Measurements from ENCODE around the gene LTF.

GRCh38 chr3:46492890-46493547, 28.3 kb upstream of the LTF start:
- TF ChIP-seq CTCF (IDR thresholded peaks at IDR 0.05; ENCODE audit: insufficient read depth, low read length) (no peak), REST (IDR thresholded peaks at IDR 0.05; ENCODE audit: insufficient replicate concordance, low read depth) (no peak), POLR2AphosphoS5 (IDR thresholded peaks at IDR 0.05; ENCODE audit: low read depth) (no peak), GABPA (IDR thresholded peaks at IDR 0.05; ENCODE audit: low read depth) (no peak), SPI1 (IDR thresholded peaks at IDR 0.05; ENCODE audit: borderline replicate concordance, low read depth) (no peak)

Data from HL-60 (cell line).